ENCODE measurements around the gene LRP10. TPM values are rescaled to one million over a fixed set of nuclear protein-coding genes. Genes with fewer than 3 reads are reported as not detected.

Gene LRP10
- total and polyA plus RNA-seq, 2 of the 4 experiments (the other 2 are of a cell fraction) = 25.1 to 118 TPM

- DNase-seq = no peak
- H3K9me3 ChIP-seq (ENCODE audit: control insufficient read depth, insufficient read depth, low read length) = no peaks in the 10 kb centered on the region
- no TSS peak for BruUV-seq (replicated peaks)
- TF ChIP-seq CEBPB (IDR thresholded peaks at IDR 0.05; ENCODE audit: low read depth, low read length) (no peak), MAFK (IDR thresholded peaks at IDR 0.05; ENCODE audit: low read depth, low read length) (no peak), MAZ (IDR thresholded peaks at IDR 0.05; ENCODE audit: borderline replicate concordance, low read depth, low read length) (no peak), CTCF (conservative IDR thresholded peaks at IDR 0.05; ENCODE audit: low read depth, low read length) (no peak), RFX5 (IDR thresholded peaks at IDR 0.05; ENCODE audit: low read depth, low read length) (no peak), CHD1 (IDR thresholded peaks at IDR 0.05; ENCODE audit: low read depth, low read length) (no peak), USF2 (IDR thresholded peaks at IDR 0.05; ENCODE audit: low read depth, low read length) (no peak), NFE2L2 (IDR thresholded peaks at IDR 0.05; ENCODE audit: low read depth, low read length) (no peak), ELK1 (IDR thresholded peaks at IDR 0.05; ENCODE audit: borderline replicate concordance, low read depth, low read length) (no peak), RAD21 (IDR thresholded peaks at IDR 0.05; ENCODE audit: low read length) (no peak), FOS (IDR thresholded peaks at IDR 0.05; ENCODE audit: low read depth, low read length) (no peak), RCOR1 (IDR thresholded peaks at IDR 0.05; ENCODE audit: insufficient replicate concordance, low read length) (no peak), MXI1 (IDR thresholded peaks at IDR 0.05; ENCODE audit: borderline replicate concordance, low read depth, low read length) (no peak), BHLHE40 (IDR thresholded peaks at IDR 0.05; ENCODE audit: low read depth, low read length) (no peak), POLR2A (IDR thresholded peaks at IDR 0.05; ENCODE audit: low read depth, low read length) (no peak)
- no peak overlapping the region for H3K14ac ChIP-seq (replicated peaks; ENCODE audit: low read depth, low read length)
- H3K18ac ChIP-seq (ENCODE audit: low read depth, low read length) = no peak overlapping the region
- H3K9me1 ChIP-seq (ENCODE audit: insufficient read depth, low read length) = peaks cover 11% of the 10 kb centered on the region
- no peak overlapping the region for H2AK9ac ChIP-seq (replicated peaks; ENCODE audit: low read depth, low read length, poor library complexity)
- H2BK120ac ChIP-seq (ENCODE audit: low read depth, low read length) = no peak overlapping the region
- H3K56ac ChIP-seq (ENCODE audit: extremely low read depth, insufficient read depth, low read length) = no peak overlapping the region
- no peaks in the 10 kb centered on the region for H4K20me1 ChIP-seq (ENCODE audit: insufficient read depth, low read length)
- H2BK15ac ChIP-seq (ENCODE audit: low read depth, low read length) = no peak overlapping the region
- WGBS, 2 experiments (ENCODE audit: extremely low coverage in 2 of 2, insufficient read length in 1 of 2) = no CpG with 5 or more reads among the region's 2 CpGs
- ChIA-PET CTCF (no interaction called here), POLR2A (ENCODE audit: unreplicated experiment) (no interaction called here)
- no peak overlapping the region for H2BK5ac ChIP-seq (ENCODE audit: low read depth, low read length, poor library complexity, severe bottlenecking)
- no peak overlapping the region for H3K23ac ChIP-seq (ENCODE audit: low read depth, low read length)
- no peaks in the 10 kb centered on the region for H3K27me3 ChIP-seq (ENCODE audit: control insufficient read depth, insufficient read depth, low read length)
- H3K4me3 ChIP-seq (ENCODE audit: insufficient read depth, low read depth, low read length) = no peak overlapping the region
- no peak overlapping the region for H2AK5ac ChIP-seq (ENCODE audit: low read depth, low read length)
- in situ Hi-C loops (cut with MboI; ENCODE audit: low sequenced_read_pairs) = no loop called here
- H3K9ac ChIP-seq (ENCODE audit: low read depth, low read length) = no peak overlapping the region
- dilution Hi-C loops (cut with HindIII; ENCODE audit: low sequenced_read_pairs, unreplicated experiment) = no loop called here
- H4K8ac ChIP-seq (ENCODE audit: low read depth in 2 of 2, low read length in 2 of 2) = no peak overlapping the region
- peaks cover 9 to 48% of the 10 kb centered on the region in 2 experiments for H3K79me1 ChIP-seq (ENCODE audit: low read depth in 1 of 2, low read length in 2 of 2)
- peaks cover 7% of the 10 kb centered on the region for H3K4me1 ChIP-seq (ENCODE audit: control insufficient read depth, insufficient read depth, low read length)
- no peak overlapping the region for H2AFZ ChIP-seq (replicated peaks; ENCODE audit: low read length, poor library complexity)
- H3K27ac ChIP-seq (ENCODE audit: insufficient read depth, low read length) = no peak overlapping the region
- H4K91ac ChIP-seq (ENCODE audit: insufficient read depth, low read depth, low read length) = no peak overlapping the region
- H3K36me3 ChIP-seq (ENCODE audit: control insufficient read depth, insufficient read depth, low read length) = peaks cover 36% of the 10 kb centered on the region
- H2BK20ac ChIP-seq (ENCODE audit: low read depth, low read length) = no peak overlapping the region
- no peak for ATAC-seq (ENCODE audit: low read depth)
- H4K5ac ChIP-seq (ENCODE audit: low read depth, low read length) = no peak overlapping the region
- intact Hi-C loops (cut with micrococcal nuclease) = no loop called here
- no peak overlapping the region for H3K4ac ChIP-seq (ENCODE audit: low read depth, low read length)
- no peak overlapping the region for H3K4me2 ChIP-seq (ENCODE audit: low read depth, low read length)
Measured at GRCh38 chr14:22922294-22922693, 50.8 kb downstream of the LRP10 start.
